ENCODE data around the gene MOGAT1.
A peak's percentile ranks its signal among the peaks of the same experiment; 100 is the strongest.

The MOGAT1 gene

GRCh38 chr2:222671259-222672067 is at the start of gene MOGAT1:
MOGAT1 (plus strand) TSS chr2:222671658; CDS start chr2:222671786, 128 bp downstream.
- DNase-seq, result no peak

- DNase-seq, result no peak
Observed at GRCh38 chr2:222621893-222622292, 49.6 kb upstream of the MOGAT1 start.

GRCh38 chr2:222622910-222623309 is 48.5 kb upstream of the MOGAT1 start:
- no peak for DNase-seq

DNA sequence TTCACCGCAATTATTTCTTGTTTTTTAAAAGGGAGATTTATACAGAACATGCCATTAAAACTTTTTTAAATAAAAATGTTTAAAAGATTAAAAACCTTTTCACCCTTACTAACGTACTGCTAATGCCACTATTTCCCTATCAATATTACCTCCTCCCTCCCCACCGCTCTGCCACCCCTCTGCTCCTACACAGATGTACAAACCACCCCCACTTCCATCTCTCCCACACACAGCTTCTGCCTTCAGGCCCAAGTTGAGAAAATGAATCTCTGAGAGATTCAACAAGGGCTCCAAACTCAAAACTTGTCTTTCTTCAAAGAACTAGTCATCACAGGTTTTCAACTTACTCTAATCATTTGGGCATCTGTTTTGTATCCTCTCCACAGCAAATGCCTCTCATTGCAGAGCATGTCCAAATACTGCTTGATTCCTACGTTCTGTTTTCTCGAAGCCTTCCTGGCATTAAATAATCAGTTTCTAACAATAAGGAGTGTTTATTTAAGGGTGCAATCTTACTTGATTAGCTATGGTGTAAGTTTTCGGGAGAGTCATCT is 47.6 kb upstream of the MOGAT1 start:
- DNase-seq, result no peak

- no peak for DNase-seq
Observed at GRCh38 chr2:222627764-222628163, 43.7 kb upstream of the MOGAT1 start.

DNA sequence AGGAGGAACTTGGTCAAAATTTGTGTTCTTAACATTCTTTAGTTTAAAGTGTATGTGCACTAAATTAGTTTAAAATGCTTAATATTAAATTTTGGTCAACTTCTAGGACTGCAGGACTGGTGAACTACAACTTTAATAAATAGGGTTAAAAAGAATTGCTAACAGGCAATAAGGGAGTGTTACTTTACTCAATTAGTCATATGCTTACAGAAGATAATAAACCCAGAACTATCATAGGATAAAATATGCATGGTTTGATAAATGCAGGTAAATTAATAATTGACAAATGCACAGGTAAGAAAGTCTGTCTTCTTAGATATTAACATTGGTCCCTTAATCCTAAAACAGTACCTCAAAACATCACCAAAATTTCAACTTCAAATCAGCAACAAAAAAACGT is 36.2 kb upstream of the MOGAT1 start:
- DNase-seq, result no peak

- no peak for DNase-seq
Observed at GRCh38 chr2:222637067-222637466, 34.4 kb upstream of the MOGAT1 start.

DNA sequence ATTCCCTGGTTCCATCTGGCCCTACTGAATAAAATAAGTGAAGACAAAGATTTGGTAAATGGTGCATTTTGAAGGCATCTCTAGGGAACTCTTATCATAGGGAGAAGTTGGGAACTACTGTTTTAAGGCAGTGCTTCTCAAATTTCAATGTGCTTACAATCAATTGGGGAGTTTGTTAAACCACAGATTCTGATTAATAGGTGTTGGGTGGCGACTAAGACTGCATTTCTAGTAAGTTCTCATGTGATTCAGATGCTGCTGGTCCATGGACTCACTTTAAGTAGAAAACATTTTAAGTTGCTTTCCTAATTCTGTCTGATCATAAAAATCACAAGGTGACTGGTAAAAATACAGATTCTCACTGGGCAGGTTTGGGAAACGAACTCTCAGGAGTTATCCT is 30.1 kb upstream of the MOGAT1 start:
- no peak for DNase-seq

GRCh38 chr2:222643134-222643533 is 28.3 kb upstream of the MOGAT1 start:
- no peak for DNase-seq

- DNase-seq, result no peak
Observed at GRCh38 chr2:222646008-222646407, 25.4 kb upstream of the MOGAT1 start.

DNA sequence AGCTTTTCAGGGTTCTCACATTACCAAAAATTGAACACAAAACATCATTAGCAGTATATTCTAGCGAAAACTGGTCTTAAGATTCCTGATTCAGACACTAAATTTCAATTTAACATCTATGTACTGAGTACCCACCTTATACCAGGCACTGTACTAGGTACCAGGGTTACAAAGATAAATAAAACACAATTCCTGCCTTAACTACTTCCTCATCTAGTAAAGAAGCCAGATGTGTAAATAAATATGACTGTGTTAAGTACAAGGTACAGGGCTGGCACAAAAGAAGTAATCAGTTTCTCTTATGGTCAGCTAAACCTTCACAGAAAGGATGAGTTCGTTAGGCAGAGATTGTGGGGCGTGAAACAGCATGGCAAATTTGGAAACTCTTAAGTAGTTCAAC is 21.7 kb upstream of the MOGAT1 start:
- no peak for DNase-seq

GRCh38 chr2:222651718-222652418 is 19.6 kb upstream of the MOGAT1 start:
- no peak for DNase-seq

- DNase-seq, result no peak
Observed at GRCh38 chr2:222652491-222653255, 18.8 kb upstream of the MOGAT1 start.

GRCh38 chr2:222653280-222653679 is 18.2 kb upstream of the MOGAT1 start:
- DNase-seq, result no peak

- peak; percentile 96 for DNase-seq
Observed at GRCh38 chr2:222655787-222656525, 15.5 kb upstream of the MOGAT1 start, which contains the start of gene FARSB. FARSB (minus strand) TSS chr2:222656092; CDS start chr2:222656073, 19 bp downstream.

DNA sequence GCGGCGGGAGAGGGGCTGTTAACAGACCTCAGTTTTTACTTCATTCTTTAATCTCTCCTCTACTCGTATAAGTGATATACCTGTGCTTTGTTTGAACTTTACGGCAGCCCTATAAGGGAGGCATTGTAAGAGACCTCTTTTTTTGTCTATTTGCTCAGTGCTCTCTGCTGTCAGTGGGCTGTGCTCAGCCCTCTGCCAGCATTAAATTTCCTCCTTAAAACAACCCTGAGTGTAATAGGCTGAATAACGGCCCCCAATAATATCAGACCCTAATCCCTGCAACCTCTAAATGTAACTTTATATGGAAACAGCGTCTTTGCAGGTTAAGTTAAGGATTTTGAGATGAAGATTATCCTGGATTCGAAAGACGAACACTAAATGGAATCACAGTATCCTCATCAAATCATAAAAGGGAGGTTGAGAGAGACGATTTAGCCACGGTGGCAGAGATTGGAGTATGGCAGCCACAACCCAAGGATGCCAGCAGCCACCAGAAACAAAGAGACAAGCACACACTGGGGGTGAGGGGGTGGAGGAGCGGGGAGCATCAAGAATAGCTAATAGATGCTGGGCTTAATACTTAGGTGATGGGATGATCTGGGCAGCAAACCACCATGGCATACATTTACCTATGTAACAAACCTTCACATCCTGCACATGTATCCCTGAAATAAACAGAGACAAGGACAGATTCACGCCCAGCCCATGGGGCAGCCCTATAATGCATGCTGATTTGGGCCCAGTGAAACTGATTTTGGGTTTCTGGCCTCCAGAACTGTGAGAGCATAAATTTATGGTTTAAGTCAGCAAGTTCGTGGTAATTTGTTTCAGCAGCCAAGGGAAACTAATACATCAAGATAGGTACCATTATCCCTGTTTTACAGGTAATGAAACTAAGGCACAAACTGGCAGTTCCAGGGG is 14.7 kb upstream of the MOGAT1 start:
- no peak for DNase-seq

- DNase-seq, result no peak
Observed at GRCh38 chr2:222663479-222663878, 8.0 kb upstream of the MOGAT1 start.

DNA sequence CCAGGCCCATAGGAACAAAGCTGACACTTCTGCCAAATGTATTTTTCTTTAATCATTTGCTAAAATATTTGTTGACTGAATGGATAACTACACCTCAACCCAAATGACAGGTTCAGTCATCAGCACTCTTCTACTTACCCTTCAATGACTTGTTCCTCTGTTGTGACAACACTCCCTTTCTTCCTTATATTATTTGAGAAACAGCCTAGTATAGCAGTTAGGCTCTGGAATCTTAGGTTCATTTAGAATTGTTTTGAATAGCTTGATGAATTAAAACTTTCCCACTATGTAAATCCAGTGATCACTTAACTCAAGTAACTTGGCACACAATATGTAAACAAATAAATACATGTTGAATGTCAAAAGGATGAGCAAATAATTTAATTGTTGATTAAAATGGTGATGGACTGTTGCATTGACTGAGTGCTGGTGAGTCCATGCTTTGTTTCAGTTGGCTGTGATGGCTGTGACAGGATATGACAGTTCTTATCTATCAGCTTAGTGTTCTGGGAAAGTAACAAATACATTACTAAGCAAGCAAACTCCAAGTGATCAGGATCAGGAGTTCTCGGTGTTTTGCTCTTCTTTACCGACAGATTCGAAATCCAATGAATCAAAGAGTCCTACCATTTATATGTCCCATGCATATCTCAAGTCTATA is 2.8 kb upstream of the MOGAT1 start:
- no peak for DNase-seq

DNA sequence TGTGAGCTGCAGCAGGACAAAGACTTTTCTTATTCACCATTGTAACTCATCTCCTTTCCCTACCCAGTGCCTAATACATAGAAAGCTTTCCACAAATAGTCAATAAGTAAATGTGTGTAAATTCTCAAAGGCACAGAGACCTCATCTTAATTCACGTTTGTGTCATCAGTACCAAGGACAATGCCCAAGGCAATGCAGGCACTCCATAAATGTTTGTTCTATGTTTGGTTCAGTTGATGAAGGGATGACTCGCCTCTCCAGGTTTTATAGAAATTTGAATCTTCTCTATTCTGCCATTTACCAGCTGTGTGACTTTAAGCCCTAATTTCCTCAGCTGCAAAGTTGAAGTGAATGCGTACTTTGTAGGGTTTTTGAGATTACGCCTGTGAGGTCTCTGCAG is 2.1 kb upstream of the MOGAT1 start:
- DNase-seq, result no peak

GRCh38 chr2:222670191-222671038 is 1.0 kb upstream of the MOGAT1 start:
- DNase-seq, result no peak
